HL-60 (cell line): ENCODE measurements around the gene CACNA2D3.

Experiments
- DNase-seq, 2 experiments: peaks; one replicate each; pipeline ENCODE4 v3.0.0-alpha.2; 2010 to 2020; ENCODE audit warnings: low read depth in 1 of 2, low spot score in 1 of 2
- H3K27ac ChIP-seq: fragments of 250-450 bp; sonication (Bioruptor Pico); replicated peaks from 2 replicates; pipeline ENCODE4 v1.5.1; 2020; ENCODE audit warnings: mild to moderate bottlenecking, moderate library complexity
- H3K27me3 ChIP-seq: fragments of 250-450 bp; sonication (Bioruptor Pico); 2 replicates; pipeline ENCODE4 v1.5.1; 2021; ENCODE audit warnings: mild to moderate bottlenecking, moderate library complexity; ENCODE audit not compliant: insufficient read depth, poor library complexity, severe bottlenecking
- H3K4me3 ChIP-seq: replicated peaks from 2 replicates; pipeline ENCODE4 v1.5.1; 2011; ENCODE audit warnings: mild to moderate bottlenecking, control low read depth, low read length; ENCODE audit not compliant: insufficient read depth
- CTCF ChIP-seq: IDR thresholded peaks from one replicate; pipeline ENCODE4 v1.5.1; 2011; ENCODE audit warnings: low read length, control low read depth, inconsistent platforms; ENCODE audit not compliant: insufficient read depth
- GABPA ChIP-seq: IDR thresholded peaks from 2 replicates; pipeline ENCODE4 v1.6.1; 2012; ENCODE audit warnings: low read depth
- POLR2AphosphoS5 ChIP-seq: IDR thresholded peaks from 2 replicates; pipeline ENCODE4 v1.6.1; 2012; ENCODE audit warnings: low read depth
- SPI1 ChIP-seq: IDR thresholded peaks from 2 replicates; pipeline ENCODE4 v1.6.1; 2012; ENCODE audit warnings: low read depth, mild to moderate bottlenecking, borderline replicate concordance
- TF ChIP-seq, protein P1 (sequence below): IDR thresholded peaks from 2 replicates; pipeline ENCODE4 v1.6.1; 2012; ENCODE audit warnings: low read depth; ENCODE audit not compliant: insufficient replicate concordance

Gene CACNA2D3

GRCh38 chr3:54178376-54178775 lies 56.0 kb downstream of the CACNA2D3 start:
- Histone ChIP-seq H3K27me3 (no peaks in the 10 kb centered on the region), H3K4me3 (no peak overlapping the region), H3K27ac (no peak overlapping the region)
- TF ChIP-seq POLR2AphosphoS5 (no peak), SPI1 (no peak), CTCF (no peak), GABPA (no peak)
- TF ChIP-seq, protein P1, sequence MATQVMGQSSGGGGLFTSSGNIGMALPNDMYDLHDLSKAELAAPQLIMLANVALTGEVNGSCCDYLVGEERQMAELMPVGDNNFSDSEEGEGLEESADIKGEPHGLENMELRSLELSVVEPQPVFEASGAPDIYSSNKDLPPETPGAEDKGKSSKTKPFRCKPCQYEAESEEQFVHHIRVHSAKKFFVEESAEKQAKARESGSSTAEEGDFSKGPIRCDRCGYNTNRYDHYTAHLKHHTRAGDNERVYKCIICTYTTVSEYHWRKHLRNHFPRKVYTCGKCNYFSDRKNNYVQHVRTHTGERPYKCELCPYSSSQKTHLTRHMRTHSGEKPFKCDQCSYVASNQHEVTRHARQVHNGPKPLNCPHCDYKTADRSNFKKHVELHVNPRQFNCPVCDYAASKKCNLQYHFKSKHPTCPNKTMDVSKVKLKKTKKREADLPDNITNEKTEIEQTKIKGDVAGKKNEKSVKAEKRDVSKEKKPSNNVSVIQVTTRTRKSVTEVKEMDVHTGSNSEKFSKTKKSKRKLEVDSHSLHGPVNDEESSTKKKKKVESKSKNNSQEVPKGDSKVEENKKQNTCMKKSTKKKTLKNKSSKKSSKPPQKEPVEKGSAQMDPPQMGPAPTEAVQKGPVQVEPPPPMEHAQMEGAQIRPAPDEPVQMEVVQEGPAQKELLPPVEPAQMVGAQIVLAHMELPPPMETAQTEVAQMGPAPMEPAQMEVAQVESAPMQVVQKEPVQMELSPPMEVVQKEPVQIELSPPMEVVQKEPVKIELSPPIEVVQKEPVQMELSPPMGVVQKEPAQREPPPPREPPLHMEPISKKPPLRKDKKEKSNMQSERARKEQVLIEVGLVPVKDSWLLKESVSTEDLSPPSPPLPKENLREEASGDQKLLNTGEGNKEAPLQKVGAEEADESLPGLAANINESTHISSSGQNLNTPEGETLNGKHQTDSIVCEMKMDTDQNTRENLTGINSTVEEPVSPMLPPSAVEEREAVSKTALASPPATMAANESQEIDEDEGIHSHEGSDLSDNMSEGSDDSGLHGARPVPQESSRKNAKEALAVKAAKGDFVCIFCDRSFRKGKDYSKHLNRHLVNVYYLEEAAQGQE, result no peak
- no peak for DNase-seq

DNA sequence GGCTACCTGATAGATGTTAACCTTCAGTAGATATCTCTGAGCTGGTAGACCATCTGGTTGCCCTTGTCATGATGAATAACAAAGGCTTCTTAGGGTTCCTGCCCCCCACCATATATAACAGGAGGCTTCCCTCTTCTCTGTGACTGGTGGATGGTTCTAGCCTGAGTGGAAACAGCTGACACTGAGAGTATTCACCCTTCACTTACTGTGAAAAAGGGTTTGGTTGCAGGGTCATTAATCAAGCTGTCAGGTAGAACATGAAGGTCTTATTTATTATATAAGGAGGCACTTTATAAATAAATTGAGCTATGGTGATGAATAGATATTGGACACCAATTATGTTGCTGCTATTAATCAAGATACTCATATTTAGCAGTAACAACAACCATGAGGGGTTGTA lies 58.6 kb downstream of the CACNA2D3 start:
- Histone ChIP-seq H3K27ac (no peak overlapping the region), H3K4me3 (no peak overlapping the region), H3K27me3 (no peaks in the 10 kb centered on the region)
- no peak for DNase-seq
- TF ChIP-seq, protein P1, result no peak

- DNase-seq, result no peak
- TF ChIP-seq, protein P1, result no peak
- TF ChIP-seq POLR2AphosphoS5 (no peak), GABPA (no peak), CTCF (no peak), SPI1 (no peak)
- Histone ChIP-seq H3K4me3 (no peak overlapping the region), H3K27ac (no peak overlapping the region), H3K27me3 (no peaks in the 10 kb centered on the region)
Measured at GRCh38 chr3:54182242-54182641, 59.9 kb downstream of the CACNA2D3 start.

GRCh38 chr3:54185740-54186139 lies 63.4 kb downstream of the CACNA2D3 start:
- Histone ChIP-seq H3K27ac (no peak overlapping the region), H3K4me3 (no peak overlapping the region), H3K27me3 (no peaks in the 10 kb centered on the region)
- DNase-seq, result no peak
- no peak for TF ChIP-seq SPI1
- TF ChIP-seq CTCF, result no peak
- TF ChIP-seq, protein P1, result no peak
- no peak for TF ChIP-seq GABPA
- TF ChIP-seq POLR2AphosphoS5, result no peak
